HG02885 (cell line): ENCODE measurements around the gene GRHL1.

ENCODE experiments used
- ATAC-seq: cut with Tn5 transposase; IDR thresholded peaks from one replicate; pipeline ENCODE4 v1.9.1; 2021; ENCODE audit warnings: mild to moderate bottlenecking; ENCODE audit not compliant: unreplicated experiment, poor library complexity

GRHL1 gene

GRCh38 chr2:9946818-9947217 lies 4.7 kb upstream of the GRHL1 start:
- no peak for ATAC-seq

- ATAC-seq = no peak
Measured at GRCh38 chr2:9948721-9949120, 2.8 kb upstream of the GRHL1 start.

GRCh38 chr2:9949239-9949991 lies 2.1 kb upstream of the GRHL1 start:
- no peak for ATAC-seq

- ATAC-seq = no peak
Measured at GRCh38 chr2:9949992-9950520, 1.4 kb upstream of the GRHL1 start.

- ATAC-seq = peak; percentile 35
Measured at GRCh38 chr2:9950521-9951271, 797 bp upstream of the GRHL1 start.

DNA sequence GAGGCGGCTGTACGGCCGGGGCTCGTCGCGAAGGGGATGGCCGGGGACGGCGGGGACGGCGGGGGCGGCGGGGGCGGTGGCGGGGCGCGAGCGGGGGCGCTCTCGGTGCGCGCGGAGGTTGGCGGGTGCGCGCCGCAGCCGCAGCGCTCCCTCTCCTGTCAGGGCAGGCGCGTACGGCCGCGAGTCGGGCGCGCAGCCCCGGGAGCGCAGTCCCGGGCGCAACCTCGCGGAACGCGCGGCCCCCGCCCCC lies 296 bp upstream of the GRHL1 start:
- no peak for ATAC-seq

- ATAC-seq = no peak
Measured at GRCh38 chr2:9952286-9952737, 819 bp downstream of the GRHL1 start.

GRCh38 chr2:9952856-9953503 lies 1.5 kb downstream of the GRHL1 start:
- no peak for ATAC-seq

GRCh38 chr2:9954136-9954535 lies 2.6 kb downstream of the GRHL1 start:
- ATAC-seq = no peak

DNA sequence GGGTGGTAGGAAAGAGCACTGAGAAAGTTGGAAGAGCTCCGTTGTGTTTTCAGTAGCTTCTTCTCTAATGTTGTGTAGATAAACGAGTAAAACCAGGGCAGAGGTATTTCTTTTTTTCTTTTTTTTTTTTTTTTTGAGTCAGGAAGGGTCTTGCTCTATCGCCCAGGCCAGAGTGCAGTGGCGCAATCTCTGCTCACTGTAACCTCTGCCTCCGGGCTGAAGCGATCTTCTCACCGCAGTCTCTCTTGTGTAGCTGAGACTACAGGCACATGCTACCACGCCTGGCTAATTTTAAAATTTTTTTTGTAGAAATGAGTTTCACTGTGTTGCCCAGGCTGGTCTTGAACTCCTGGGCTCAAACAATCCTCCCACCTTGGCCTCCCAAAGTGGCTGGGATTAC lies 6.6 kb downstream of the GRHL1 start:
- ATAC-seq = no peak

DNA sequence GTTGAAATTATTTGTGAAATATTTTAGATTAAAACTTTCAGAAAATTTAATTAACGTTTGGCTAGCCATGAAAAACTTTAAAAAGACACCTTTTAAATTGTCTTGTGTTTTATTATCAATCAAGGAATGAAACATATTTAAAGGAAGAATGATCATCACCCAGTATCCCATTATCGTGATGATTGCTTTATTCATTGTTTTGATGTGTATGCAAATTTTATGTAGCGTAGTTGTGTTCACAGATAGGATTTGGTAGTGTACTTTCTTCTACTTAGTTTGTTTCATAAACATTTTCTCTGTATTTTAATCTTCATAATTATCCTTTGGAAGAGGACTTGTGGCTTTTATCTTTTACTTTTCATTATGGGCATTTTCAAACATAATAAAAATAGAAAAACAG lies 7.8 kb downstream of the GRHL1 start:
- ATAC-seq = no peak

- ATAC-seq = no peak
Measured at GRCh38 chr2:9961013-9961412, 9.5 kb downstream of the GRHL1 start.

DNA sequence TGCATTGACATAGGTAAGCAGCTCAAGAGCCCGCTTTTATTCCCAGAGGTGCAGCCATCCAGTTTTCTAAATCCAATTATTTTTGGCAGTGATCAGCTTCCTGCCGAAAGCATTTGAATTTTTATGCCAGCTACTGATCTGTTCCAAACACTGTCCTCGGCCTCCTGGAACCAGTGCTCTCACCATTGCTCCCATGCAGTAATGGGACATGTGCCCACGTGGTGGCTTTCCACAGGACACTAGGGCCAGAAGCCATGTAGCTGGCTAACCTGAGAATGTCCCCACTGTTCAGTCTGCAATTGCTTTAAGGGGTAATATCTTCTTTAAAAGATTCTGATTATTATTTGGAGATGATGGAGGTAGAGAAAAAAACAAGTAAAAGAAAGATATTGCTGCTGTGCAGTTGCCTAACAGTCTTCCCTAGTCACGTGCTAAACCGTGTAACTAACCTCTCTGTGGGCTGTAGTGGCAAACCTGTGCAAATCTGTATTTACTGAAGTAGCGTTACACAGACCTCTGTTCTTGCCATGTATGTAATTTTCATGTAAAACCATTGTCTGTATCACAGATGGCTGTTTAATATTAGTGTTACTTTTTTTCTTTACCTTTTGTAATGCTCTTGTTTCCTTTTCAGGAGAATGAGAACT lies 13.0 kb downstream of the GRHL1 start:
- no peak for ATAC-seq

GRCh38 chr2:9965119-9965822 lies 13.8 kb downstream of the GRHL1 start:
- no peak for ATAC-seq

DNA sequence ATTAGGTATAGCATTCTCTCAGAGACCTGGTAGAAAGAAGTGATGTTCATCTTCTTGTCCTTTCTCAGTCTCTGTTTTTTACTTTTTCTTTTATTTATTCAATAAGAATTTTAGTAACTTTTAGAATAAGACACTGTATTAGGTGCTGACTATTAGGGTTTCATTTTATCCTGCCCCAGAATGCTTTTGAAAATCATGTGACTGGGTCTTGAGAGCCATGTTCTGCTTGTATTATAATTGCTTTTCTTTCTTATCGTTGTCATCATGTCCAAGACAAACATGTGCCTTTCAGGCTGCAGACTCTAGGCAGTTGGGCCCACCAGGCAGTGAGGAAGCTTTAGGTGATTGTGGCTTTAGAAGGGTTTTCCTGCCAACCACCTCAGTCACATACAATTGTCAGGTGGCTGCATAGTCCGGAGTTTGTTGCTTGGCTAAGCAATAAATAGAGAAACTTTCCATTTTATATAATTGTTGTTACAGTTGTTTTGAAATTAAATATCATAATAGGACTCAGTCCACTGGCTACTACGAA lies 15.1 kb downstream of the GRHL1 start:
- ATAC-seq = no peak

GRCh38 chr2:9967053-9967775 lies 15.7 kb downstream of the GRHL1 start:
- no peak for ATAC-seq

GRCh38 chr2:9968553-9969497 lies 17.3 kb downstream of the GRHL1 start:
- no peak for ATAC-seq
